ENCODE data around the gene KCNIP4. TPM values are rescaled to one million over a fixed set of nuclear protein-coding genes. Genes with fewer than 3 reads are reported as not detected.

The KCNIP4 gene
- total RNA-seq, 4 donors from 2014 or later = 2.5 TPM; not detected in 2

DNA sequence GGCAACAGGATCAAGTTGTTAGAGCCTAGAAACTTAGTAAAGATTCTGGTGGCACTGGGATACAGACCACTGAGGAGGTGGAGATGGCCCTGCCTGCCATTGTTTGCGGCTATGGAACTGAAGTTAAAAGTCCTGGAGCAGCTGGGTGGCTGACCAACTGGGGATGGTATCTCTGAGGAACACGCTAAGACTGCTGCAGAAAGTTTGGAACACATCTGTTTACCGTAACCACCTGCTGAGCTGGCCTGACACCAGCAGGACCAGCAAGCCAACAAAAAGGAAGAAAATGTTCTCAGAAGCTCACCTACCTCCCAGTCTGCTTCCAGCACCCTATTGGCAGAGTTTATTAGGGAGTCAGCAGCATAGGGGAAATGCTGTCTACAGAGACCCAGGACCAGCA lies 1265.7 kb downstream of the KCNIP4 start:
- WGBS, 2 donors (ENCODE audit: low coverage in 1 of 2) = 76% methylated on average over 3 of the region's 3 CpGs; no CpG with 5 or more reads in 1 of the 2 donors
- H3K36me3 ChIP-seq = no peaks in the 10 kb centered on the region
- H3K27me3 ChIP-seq = no peaks in the 10 kb centered on the region
- no peaks in the 10 kb centered on the region for H3K9me3 ChIP-seq
- in situ Hi-C loops (cut with MboI; ENCODE audit: low pct_ligation_motif_present in 1 of 4, low pct_unique_long_range_greater_than_20kb in 1 of 4, low sequenced_read_pairs in 3 of 4) (loop anchor here (10.0 to 25.0 kb wide), 3 partner anchors 121 to 1996 kb away; no protein-coding TSS in a partner anchor), intact Hi-C loops (cut with DNase I; ENCODE audit: low total_unique reads) (loop anchor here (10.0 kb wide), 1 partner anchor 1458 kb away; no protein-coding TSS in a partner anchor)
- TF ChIP-seq POLR2A (IDR thresholded peaks at IDR 0.05) = no peak
- no peak for TF ChIP-seq POLR2AphosphoS5 (IDR thresholded peaks at IDR 0.05)
- no peak for TF ChIP-seq EP300 (IDR thresholded peaks at IDR 0.05; ENCODE audit: low read depth)
- DNase-seq = no peak
- no peak overlapping the region for H3K4me3 ChIP-seq
- H3K4me1 ChIP-seq = peaks cover 0 to 7% (median 2%) of the 10 kb centered on the region in 4 donors
- H3K27ac ChIP-seq = peak overlapping the region in 1 of 4 donors; percentile 40

DNA sequence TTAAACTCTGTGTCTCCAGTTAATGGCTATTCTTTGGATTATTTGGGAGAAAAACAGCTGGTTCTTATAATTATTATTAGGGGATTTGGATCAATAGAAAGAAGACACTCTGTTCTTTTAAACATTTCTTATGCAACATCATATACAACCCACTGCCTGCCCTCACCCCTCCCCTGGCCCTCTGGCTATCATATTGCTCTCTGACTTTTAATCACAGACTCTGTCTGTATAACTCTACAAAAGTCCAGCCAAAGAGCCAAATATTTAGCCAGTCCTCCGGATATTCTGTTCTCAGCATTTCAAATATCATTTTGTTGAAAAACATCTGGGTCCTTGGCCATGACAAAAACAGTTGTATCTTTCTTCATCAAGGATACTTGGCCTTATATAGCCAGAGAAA lies 1267.3 kb downstream of the KCNIP4 start:
- in situ Hi-C loops (cut with MboI; ENCODE audit: low pct_ligation_motif_present in 1 of 4, low pct_unique_long_range_greater_than_20kb in 1 of 4, low sequenced_read_pairs in 3 of 4) (loop anchor here (10.0 to 25.0 kb wide), 3 partner anchors 119 to 1994 kb away; no protein-coding TSS in a partner anchor), intact Hi-C loops (cut with DNase I; ENCODE audit: low total_unique reads) (loop anchor here (10.0 kb wide), 1 partner anchor 1456 kb away; no protein-coding TSS in a partner anchor)
- H3K4me1 ChIP-seq = peaks cover 0 to 7% (median 2%) of the 10 kb centered on the region in 4 donors
- 68 to 80% methylated on average over 1 of the region's 1 CpG for WGBS, 2 donors (ENCODE audit: low coverage in 1 of 2)
- DNase-seq = peak; percentile 12
- TF ChIP-seq POLR2A (IDR thresholded peaks at IDR 0.05) = no peak
- TF ChIP-seq POLR2AphosphoS5 (IDR thresholded peaks at IDR 0.05) = peak in 1 of 3 donors; percentile 40
- H3K9me3 ChIP-seq = no peaks in the 10 kb centered on the region
- no peak overlapping the region for H3K4me3 ChIP-seq
- no peaks in the 10 kb centered on the region for H3K36me3 ChIP-seq
- H3K27ac ChIP-seq = peak overlapping the region in 1 of 4 donors; percentile 35
- H3K27me3 ChIP-seq = no peaks in the 10 kb centered on the region

DNA sequence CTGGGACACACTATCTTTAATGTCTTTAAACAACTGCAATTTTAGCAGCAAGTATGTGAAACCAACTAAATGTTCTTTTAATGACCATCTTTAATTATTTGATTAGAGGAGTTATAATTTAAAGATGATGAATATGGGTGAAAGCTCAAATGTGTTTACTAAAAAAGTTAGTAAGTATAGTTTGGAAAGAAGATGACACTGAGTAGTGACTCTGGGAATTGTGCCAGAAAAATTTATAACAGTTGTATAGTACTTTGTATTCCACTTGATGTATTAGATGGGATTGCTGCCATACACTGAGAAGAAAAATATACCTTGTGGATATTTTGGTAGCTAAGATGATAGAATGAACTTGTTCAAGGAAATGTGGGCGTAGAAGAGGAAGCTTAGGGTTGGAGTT lies 1267.8 kb downstream of the KCNIP4 start:
- TF ChIP-seq, protein P1, sequence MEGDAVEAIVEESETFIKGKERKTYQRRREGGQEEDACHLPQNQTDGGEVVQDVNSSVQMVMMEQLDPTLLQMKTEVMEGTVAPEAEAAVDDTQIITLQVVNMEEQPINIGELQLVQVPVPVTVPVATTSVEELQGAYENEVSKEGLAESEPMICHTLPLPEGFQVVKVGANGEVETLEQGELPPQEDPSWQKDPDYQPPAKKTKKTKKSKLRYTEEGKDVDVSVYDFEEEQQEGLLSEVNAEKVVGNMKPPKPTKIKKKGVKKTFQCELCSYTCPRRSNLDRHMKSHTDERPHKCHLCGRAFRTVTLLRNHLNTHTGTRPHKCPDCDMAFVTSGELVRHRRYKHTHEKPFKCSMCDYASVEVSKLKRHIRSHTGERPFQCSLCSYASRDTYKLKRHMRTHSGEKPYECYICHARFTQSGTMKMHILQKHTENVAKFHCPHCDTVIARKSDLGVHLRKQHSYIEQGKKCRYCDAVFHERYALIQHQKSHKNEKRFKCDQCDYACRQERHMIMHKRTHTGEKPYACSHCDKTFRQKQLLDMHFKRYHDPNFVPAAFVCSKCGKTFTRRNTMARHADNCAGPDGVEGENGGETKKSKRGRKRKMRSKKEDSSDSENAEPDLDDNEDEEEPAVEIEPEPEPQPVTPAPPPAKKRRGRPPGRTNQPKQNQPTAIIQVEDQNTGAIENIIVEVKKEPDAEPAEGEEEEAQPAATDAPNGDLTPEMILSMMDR (IDR thresholded peaks at IDR 0.05) = no peak
- TF ChIP-seq EP300 (IDR thresholded peaks at IDR 0.05; ENCODE audit: low read depth) (no peak), POLR2A (IDR thresholded peaks at IDR 0.05) (no peak), POLR2AphosphoS5 (IDR thresholded peaks at IDR 0.05) (no peak)
- Histone ChIP-seq H3K36me3 (no peaks in the 10 kb centered on the region), H3K27ac (peak overlapping the region in 2 of 4 donors; percentile 18 to 35), H3K4me1 (peaks cover 0 to 7% (median 2%) of the 10 kb centered on the region in 4 donors), H3K27me3 (no peaks in the 10 kb centered on the region), H3K9me3 (no peaks in the 10 kb centered on the region), H3K4me3 (no peak overlapping the region)
- WGBS, 2 donors (ENCODE audit: low coverage in 1 of 2) = 27 to 36% methylated on average over 1 of the region's 1 CpG
- in situ Hi-C loops (cut with MboI; ENCODE audit: low pct_ligation_motif_present in 1 of 4, low pct_unique_long_range_greater_than_20kb in 1 of 4, low sequenced_read_pairs in 3 of 4) (loop anchor here (10.0 to 25.0 kb wide), 3 partner anchors 118 to 1993 kb away; no protein-coding TSS in a partner anchor), intact Hi-C loops (cut with DNase I; ENCODE audit: low total_unique reads) (loop anchor here (10.0 kb wide), 1 partner anchor 1456 kb away; no protein-coding TSS in a partner anchor)
- DNase-seq = no peak

DNA sequence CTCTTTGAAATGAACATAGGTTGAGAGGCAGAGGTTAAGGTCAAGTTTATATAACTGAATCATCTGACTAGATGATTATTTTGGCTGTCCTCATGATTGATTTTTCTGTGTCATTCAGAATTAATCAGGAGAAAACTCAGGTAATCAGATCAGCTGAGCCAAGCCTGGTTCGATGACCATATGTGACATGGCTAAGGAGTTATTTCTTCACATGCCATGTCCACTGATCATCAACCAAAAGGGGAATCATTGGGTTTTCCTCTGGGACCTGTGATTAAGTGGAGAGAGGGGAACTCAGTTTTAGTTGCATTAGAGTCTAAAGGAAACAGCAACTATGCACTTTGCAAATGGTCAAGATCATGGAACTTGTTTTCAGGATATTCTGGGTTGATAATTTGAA lies 1268.6 kb downstream of the KCNIP4 start:
- Histone ChIP-seq H3K36me3 (no peaks in the 10 kb centered on the region), H3K27me3 (no peaks in the 10 kb centered on the region), H3K27ac (no peak overlapping the region), H3K4me3 (no peak overlapping the region), H3K4me1 (peaks cover 0 to 5% (median 2%) of the 10 kb centered on the region in 4 donors), H3K9me3 (no peaks in the 10 kb centered on the region)
- DNase-seq = no peak
- intact Hi-C loops (cut with DNase I; ENCODE audit: low total_unique reads) = loop anchor here (10.0 kb wide), 1 partner anchor 1455 kb away; no protein-coding TSS in a partner anchor
- 79 to 100% methylated on average over 1 of the region's 1 CpG for WGBS, 2 donors (ENCODE audit: low coverage in 1 of 2)
- TF ChIP-seq POLR2A (IDR thresholded peaks at IDR 0.05) = no peak
- no peak for TF ChIP-seq POLR2AphosphoS5 (IDR thresholded peaks at IDR 0.05)
- TF ChIP-seq, protein P1 (IDR thresholded peaks at IDR 0.05) = no peak
- in situ Hi-C loops (cut with MboI; ENCODE audit: low pct_ligation_motif_present in 1 of 4, low pct_unique_long_range_greater_than_20kb in 1 of 4, low sequenced_read_pairs in 3 of 4) = loop anchor here (10.0 to 25.0 kb wide), 3 partner anchors 118 to 1993 kb away; no protein-coding TSS in a partner anchor

Measured in transverse colon (tissue), 4 donors.